Activated naive CD8-positive, alpha-beta T cell treated with anti-CD3 and anti-CD28 coated beads, Interleukin-2, amount 50 U/mL, for 24 hours (primary cell): ENCODE measurements around the gene IFT88.

Source experiments
- ATAC-seq: fragments of 150-1000 bp; cut with Tn5 transposase; one replicate; pipeline ENCODE4 v1.10.0; 2021
- DNase-seq: peaks from one replicate; pipeline ENCODE4 v3.0.0; 2021
- H3K27ac Mint-ChIP-seq: one replicate; pipeline ENCODE4 v1.8.0; 2021; ENCODE audit warnings: mild to moderate bottlenecking, mixed read lengths
- H3K27me3 Mint-ChIP-seq: one replicate; pipeline ENCODE4 v1.8.0; 2021; ENCODE audit warnings: mixed read lengths
- H3K36me3 Mint-ChIP-seq: one replicate; pipeline ENCODE4 v1.8.0; 2021; ENCODE audit warnings: low read depth, mixed read lengths
- H3K4me1 Mint-ChIP-seq: one replicate; pipeline ENCODE4 v1.8.0; 2021; ENCODE audit warnings: mixed read lengths
- H3K4me3 Mint-ChIP-seq: one replicate; pipeline ENCODE4 v1.8.0; 2021; ENCODE audit warnings: mild to moderate bottlenecking, moderate library complexity, mixed read lengths
- H3K9me3 Mint-ChIP-seq: one replicate; pipeline ENCODE4 v1.8.0; 2021; ENCODE audit warnings: mixed read lengths

IFT88 gene

GRCh38 chr13:20582026-20582425, 15.1 kb downstream of the IFT88 start:
- Mint-ChIP-seq H3K9me3 (peaks cover 8% of the 10 kb centered on the region), H3K27me3 (no peaks in the 10 kb centered on the region), H3K4me1 (no peaks in the 10 kb centered on the region), H3K4me3 (no peak overlapping the region), H3K27ac (no peak overlapping the region), H3K36me3 (peaks cover 34% of the 10 kb centered on the region)
- DNase-seq (no peak), ATAC-seq (no peak)

- DNase-seq (no peak), ATAC-seq (no peak)
- Mint-ChIP-seq H3K27ac (no peak overlapping the region), H3K27me3 (no peaks in the 10 kb centered on the region), H3K36me3 (peaks cover 24% of the 10 kb centered on the region), H3K4me3 (no peak overlapping the region), H3K9me3 (no peaks in the 10 kb centered on the region), H3K4me1 (no peaks in the 10 kb centered on the region)
Measured at GRCh38 chr13:20583803-20584293, 16.9 kb downstream of the IFT88 start.

GRCh38 chr13:20585371-20585770, 18.4 kb downstream of the IFT88 start:
- H3K9me3 Mint-ChIP-seq: no peaks in the 10 kb centered on the region
- H3K36me3 Mint-ChIP-seq: peaks cover 21% of the 10 kb centered on the region
- no peaks in the 10 kb centered on the region for H3K27me3 Mint-ChIP-seq
- H3K27ac Mint-ChIP-seq: no peak overlapping the region
- DNase-seq: no peak
- no peak overlapping the region for H3K4me3 Mint-ChIP-seq
- H3K4me1 Mint-ChIP-seq: no peaks in the 10 kb centered on the region
- ATAC-seq: no peak

GRCh38 chr13:20588529-20589110, 21.7 kb downstream of the IFT88 start:
- no peaks in the 10 kb centered on the region for H3K4me1 Mint-ChIP-seq
- no peaks in the 10 kb centered on the region for H3K27me3 Mint-ChIP-seq
- H3K4me3 Mint-ChIP-seq: no peak overlapping the region
- H3K36me3 Mint-ChIP-seq: peaks cover 13% of the 10 kb centered on the region
- no peak for ATAC-seq
- DNase-seq: no peak
- no peaks in the 10 kb centered on the region for H3K9me3 Mint-ChIP-seq
- H3K27ac Mint-ChIP-seq: no peak overlapping the region

- no peak for ATAC-seq
Measured at GRCh38 chr13:20590561-20590960, 23.6 kb downstream of the IFT88 start.

GRCh38 chr13:20592606-20593005, 25.6 kb downstream of the IFT88 start:
- no peak overlapping the region for H3K27ac Mint-ChIP-seq
- no peak overlapping the region for H3K4me3 Mint-ChIP-seq
- no peak for ATAC-seq
- no peaks in the 10 kb centered on the region for H3K4me1 Mint-ChIP-seq
- peaks cover 5% of the 10 kb centered on the region for H3K36me3 Mint-ChIP-seq
- no peak for DNase-seq
- no peaks in the 10 kb centered on the region for H3K9me3 Mint-ChIP-seq
- no peaks in the 10 kb centered on the region for H3K27me3 Mint-ChIP-seq

More at GRCh38 chr13:20590561-20590960, 23.6 kb downstream of the IFT88 start:
- no peaks in the 10 kb centered on the region for H3K27me3 Mint-ChIP-seq
- H3K9me3 Mint-ChIP-seq: no peaks in the 10 kb centered on the region
- no peak for DNase-seq
- H3K27ac Mint-ChIP-seq: no peak overlapping the region
- H3K4me1 Mint-ChIP-seq: no peaks in the 10 kb centered on the region
- no peak overlapping the region for H3K4me3 Mint-ChIP-seq
- peaks cover 2% of the 10 kb centered on the region for H3K36me3 Mint-ChIP-seq

GRCh38 chr13:20594280-20594679, 27.3 kb downstream of the IFT88 start:
- Mint-ChIP-seq H3K36me3 (peaks cover 3% of the 10 kb centered on the region), H3K4me1 (no peaks in the 10 kb centered on the region), H3K9me3 (no peaks in the 10 kb centered on the region), H3K27ac (no peak overlapping the region), H3K27me3 (no peaks in the 10 kb centered on the region), H3K4me3 (no peak overlapping the region)
- ATAC-seq (no peak), DNase-seq (no peak)

GRCh38 chr13:20607015-20607414, 40.1 kb downstream of the IFT88 start:
- peaks cover 4% of the 10 kb centered on the region for H3K36me3 Mint-ChIP-seq
- H3K27me3 Mint-ChIP-seq: no peaks in the 10 kb centered on the region
- H3K9me3 Mint-ChIP-seq: no peaks in the 10 kb centered on the region
- DNase-seq: no peak
- no peak overlapping the region for H3K27ac Mint-ChIP-seq
- no peak for ATAC-seq
- H3K4me3 Mint-ChIP-seq: no peak overlapping the region
- no peaks in the 10 kb centered on the region for H3K4me1 Mint-ChIP-seq

GRCh38 chr13:20608438-20609020, 41.6 kb downstream of the IFT88 start:
- Mint-ChIP-seq H3K9me3 (no peaks in the 10 kb centered on the region), H3K4me3 (no peak overlapping the region), H3K36me3 (peaks cover 4% of the 10 kb centered on the region), H3K4me1 (no peaks in the 10 kb centered on the region), H3K27ac (no peak overlapping the region), H3K27me3 (no peaks in the 10 kb centered on the region)
- ATAC-seq (no peak), DNase-seq (no peak)

GRCh38 chr13:20609145-20609544, 42.2 kb downstream of the IFT88 start:
- no peak for ATAC-seq
- H3K4me1 Mint-ChIP-seq: no peaks in the 10 kb centered on the region
- no peak for DNase-seq
- H3K9me3 Mint-ChIP-seq: no peaks in the 10 kb centered on the region
- H3K4me3 Mint-ChIP-seq: no peak overlapping the region
- no peaks in the 10 kb centered on the region for H3K27me3 Mint-ChIP-seq
- peaks cover 4% of the 10 kb centered on the region for H3K36me3 Mint-ChIP-seq
- no peak overlapping the region for H3K27ac Mint-ChIP-seq

GRCh38 chr13:20610006-20610405, 43.0 kb downstream of the IFT88 start:
- DNase-seq: no peak
- no peak for ATAC-seq
- Mint-ChIP-seq H3K27me3 (no peaks in the 10 kb centered on the region), H3K36me3 (peaks cover 4% of the 10 kb centered on the region), H3K27ac (no peak overlapping the region), H3K4me3 (no peak overlapping the region), H3K9me3 (no peaks in the 10 kb centered on the region), H3K4me1 (no peaks in the 10 kb centered on the region)

- Mint-ChIP-seq H3K27ac (no peak overlapping the region), H3K9me3 (no peaks in the 10 kb centered on the region), H3K36me3 (no peaks in the 10 kb centered on the region), H3K4me3 (no peak overlapping the region), H3K27me3 (no peaks in the 10 kb centered on the region), H3K4me1 (no peaks in the 10 kb centered on the region)
- DNase-seq (no peak), ATAC-seq (no peak)
Measured at GRCh38 chr13:20616059-20616797, 49.3 kb downstream of the IFT88 start.

GRCh38 chr13:20623000-20623399, 56.0 kb downstream of the IFT88 start:
- Mint-ChIP-seq H3K4me3 (no peak overlapping the region), H3K4me1 (no peaks in the 10 kb centered on the region), H3K27ac (no peak overlapping the region), H3K36me3 (peaks cover 20% of the 10 kb centered on the region), H3K27me3 (no peaks in the 10 kb centered on the region), H3K9me3 (peaks cover 6% of the 10 kb centered on the region)
- ATAC-seq (no peak), DNase-seq (no peak)

GRCh38 chr13:20624213-20624612, 57.3 kb downstream of the IFT88 start:
- DNase-seq (no peak), ATAC-seq (no peak)
- Mint-ChIP-seq H3K9me3 (peaks cover 6% of the 10 kb centered on the region), H3K36me3 (peaks cover 20% of the 10 kb centered on the region), H3K4me3 (no peak overlapping the region), H3K27ac (no peak overlapping the region), H3K27me3 (no peaks in the 10 kb centered on the region), H3K4me1 (no peaks in the 10 kb centered on the region)

- H3K27ac Mint-ChIP-seq: no peak overlapping the region
- H3K27me3 Mint-ChIP-seq: no peaks in the 10 kb centered on the region
- H3K36me3 Mint-ChIP-seq: peaks cover 10% of the 10 kb centered on the region
- no peaks in the 10 kb centered on the region for H3K4me1 Mint-ChIP-seq
- no peaks in the 10 kb centered on the region for H3K9me3 Mint-ChIP-seq
- no peak overlapping the region for H3K4me3 Mint-ChIP-seq
- no peak for ATAC-seq
- no peak for DNase-seq
Measured at GRCh38 chr13:20633802-20634201, 66.8 kb downstream of the IFT88 start.
